ENCODE data around the gene IFT88. TPM values are rescaled to one million over a fixed set of nuclear protein-coding genes. Genes with fewer than 3 reads are reported as not detected.

The IFT88 gene
- total RNA-seq, 1 donor from 2014 or later: 17.3 TPM

GRCh38 chr13:20700288-20700687, 133.3 kb downstream of the IFT88 start:
- ATAC-seq (ENCODE audit: low read depth): no peak
- no peak overlapping the region for H3K4me3 Mint-ChIP-seq
- H3K27me3 Mint-ChIP-seq: peaks cover 27% of the 10 kb centered on the region
- H3K9me3 Mint-ChIP-seq: no peaks in the 10 kb centered on the region
- DNase-seq: no peak
- peaks cover 2% of the 10 kb centered on the region for H3K36me3 Mint-ChIP-seq (ENCODE audit: low read depth)
- H3K4me1 Mint-ChIP-seq: peaks cover 14% of the 10 kb centered on the region
- H3K27ac Mint-ChIP-seq: no peak overlapping the region
- ChIA-PET POLR2A (no interaction called here), CTCF (no interaction called here)
- TF ChIP-seq, protein P1, sequence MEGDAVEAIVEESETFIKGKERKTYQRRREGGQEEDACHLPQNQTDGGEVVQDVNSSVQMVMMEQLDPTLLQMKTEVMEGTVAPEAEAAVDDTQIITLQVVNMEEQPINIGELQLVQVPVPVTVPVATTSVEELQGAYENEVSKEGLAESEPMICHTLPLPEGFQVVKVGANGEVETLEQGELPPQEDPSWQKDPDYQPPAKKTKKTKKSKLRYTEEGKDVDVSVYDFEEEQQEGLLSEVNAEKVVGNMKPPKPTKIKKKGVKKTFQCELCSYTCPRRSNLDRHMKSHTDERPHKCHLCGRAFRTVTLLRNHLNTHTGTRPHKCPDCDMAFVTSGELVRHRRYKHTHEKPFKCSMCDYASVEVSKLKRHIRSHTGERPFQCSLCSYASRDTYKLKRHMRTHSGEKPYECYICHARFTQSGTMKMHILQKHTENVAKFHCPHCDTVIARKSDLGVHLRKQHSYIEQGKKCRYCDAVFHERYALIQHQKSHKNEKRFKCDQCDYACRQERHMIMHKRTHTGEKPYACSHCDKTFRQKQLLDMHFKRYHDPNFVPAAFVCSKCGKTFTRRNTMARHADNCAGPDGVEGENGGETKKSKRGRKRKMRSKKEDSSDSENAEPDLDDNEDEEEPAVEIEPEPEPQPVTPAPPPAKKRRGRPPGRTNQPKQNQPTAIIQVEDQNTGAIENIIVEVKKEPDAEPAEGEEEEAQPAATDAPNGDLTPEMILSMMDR (IDR thresholded peaks at IDR 0.05): no peak
- intact Hi-C loops (cut with micrococcal nuclease): loop anchor here (5.0 to 10.0 kb wide), 6 partner anchors 202 to 967 kb away; partner anchors contain the start of genes GJB2, MRPL57, SKA3 and XPO4

- POLR2A ChIA-PET: no interaction called here
- no peak overlapping the region for H3K4me3 Mint-ChIP-seq
- CTCF ChIA-PET: no interaction called here
- intact Hi-C loops (cut with micrococcal nuclease): loop anchor here (5.0 to 10.0 kb wide), 6 partner anchors 201 to 966 kb away; partner anchors contain the start of genes GJB2, MRPL57, SKA3 and XPO4
- ATAC-seq (ENCODE audit: low read depth) (no peak), DNase-seq (no peak)
- H3K4me1 Mint-ChIP-seq: peaks cover 14% of the 10 kb centered on the region
- H3K36me3 Mint-ChIP-seq (ENCODE audit: low read depth): peaks cover 2% of the 10 kb centered on the region
- no peak overlapping the region for H3K27ac Mint-ChIP-seq
- peaks cover 23% of the 10 kb centered on the region for H3K27me3 Mint-ChIP-seq
- no peaks in the 10 kb centered on the region for H3K9me3 Mint-ChIP-seq
- TF ChIP-seq, protein P1 (IDR thresholded peaks at IDR 0.05): no peak
These were observed 134.5 kb downstream of the IFT88 start for GRCh38 chr13:20701461-20701860.

GRCh38 chr13:20702530-20702914, 135.6 kb downstream of the IFT88 start:
- no peak overlapping the region for H3K27ac Mint-ChIP-seq
- H3K4me1 Mint-ChIP-seq: peaks cover 14% of the 10 kb centered on the region
- H3K4me3 Mint-ChIP-seq: peak overlapping the region; percentile 93
- TF ChIP-seq, protein P1 (IDR thresholded peaks at IDR 0.05): no peak
- H3K27me3 Mint-ChIP-seq: peaks cover 21% of the 10 kb centered on the region
- peaks cover 2% of the 10 kb centered on the region for H3K36me3 Mint-ChIP-seq (ENCODE audit: low read depth)
- CTCF ChIA-PET: no interaction called here
- no peak for ATAC-seq (ENCODE audit: low read depth)
- no peak for DNase-seq
- intact Hi-C loops (cut with micrococcal nuclease): loop anchor here (5.0 to 10.0 kb wide), 6 partner anchors 200 to 965 kb away; partner anchors contain the start of genes GJB2, MRPL57, SKA3 and XPO4
- H3K9me3 Mint-ChIP-seq: no peaks in the 10 kb centered on the region
- POLR2A ChIA-PET: no interaction called here

- CTCF ChIA-PET: interaction anchor here (0.6 to 0.7 kb wide), 2 partner anchors 79 to 126 kb away, joined by 3 read pairs; no protein-coding TSS in a partner anchor
- Mint-ChIP-seq H3K27ac (no peak within 1 kb of the TSS), H3K4me3 (peak within 1 kb of the TSS; percentile 93), H3K9me3 (no peaks in the 10 kb centered on the region), H3K27me3 (peaks cover 19% of the 10 kb centered on the region), H3K36me3 (ENCODE audit: low read depth) (peaks cover 2% of the 10 kb centered on the region), H3K4me1 (peaks cover 14% of the 10 kb centered on the region)
- TF ChIP-seq, protein P1 (IDR thresholded peaks at IDR 0.05): no peak
- intact Hi-C loops (cut with micrococcal nuclease): loop anchor here (5.0 to 10.0 kb wide), 6 partner anchors 199 to 964 kb away; partner anchors contain the start of genes GJB2, MRPL57, SKA3 and XPO4
- POLR2A ChIA-PET: interaction anchor here (0.9 kb wide), 1 partner anchor 71 kb away, joined by 5 read pairs; the partner anchor contains the start of gene EEF1AKMT1
- DNase-seq: peak; percentile 40
- peak; percentile 8 for ATAC-seq (ENCODE audit: low read depth)
These were observed 136.2 kb downstream of the IFT88 start, which contains the start of gene IL17D for GRCh38 chr13:20702915-20703779. Gene IL17D (plus strand): TSS chr13:20703699. CDS start chr13:20704002, 303 bp downstream.
